ENCODE measurements around the gene BBS2. TPM values are rescaled to one million over a fixed set of nuclear protein-coding genes. Genes with fewer than 3 reads are reported as not detected.

Gene BBS2
- total and polyA plus RNA-seq, 2 of the 13 experiments (the other 11 are each of a cell fraction or from before 2014, with no cell fraction given), result 59.7 to 68.3 TPM

GRCh38 chr16:56450986-56451752 lies 68.7 kb downstream of the BBS2 start, which contains the start of the genes NUDT21 and OGFOD1 (continued):
- TF ChIP-seq ZNF207 (IDR thresholded peaks at IDR 0.05; ENCODE audit: borderline replicate concordance) (no peak), ZNF354B (CRISPR knock-in tag; IDR thresholded peaks at IDR 0.05) (no peak), ETV5 (CRISPR knock-in tag; IDR thresholded peaks at IDR 0.05; ENCODE audit: borderline replicate concordance) (peak; percentile 82), ZKSCAN5 (CRISPR knock-in tag; IDR thresholded peaks at IDR 0.05) (no peak), AFF4 (CRISPR knock-in tag; IDR thresholded peaks at IDR 0.05) (no peak), GATAD1 (CRISPR knock-in tag; IDR thresholded peaks at IDR 0.05) (peak; percentile 94), KMT2A (CRISPR knock-in tag; IDR thresholded peaks at IDR 0.05) (peak; percentile 98), ZHX1 (CRISPR knock-in tag; IDR thresholded peaks at IDR 0.05; ENCODE audit: low read depth) (0 out of 2 replicates have a peak, but pooled peaks have one; percentile 2), ZSCAN25 (CRISPR knock-in tag; IDR thresholded peaks at IDR 0.05) (no peak; the same call in 1 of the 2 replicates), ATM (IDR thresholded peaks at IDR 0.05; ENCODE audit: borderline replicate concordance) (no peak), EP300 (IDR thresholded peaks at IDR 0.05; ENCODE audit: low read depth in 2 of 2, low read length in 2 of 2) (no peak), EP300 (CRISPR knock-in tag; IDR thresholded peaks at IDR 0.05; ENCODE audit: borderline replicate concordance) (no peak; the same call in 1 of the 2 replicates), DR1 (CRISPR knock-in tag; IDR thresholded peaks at IDR 0.05) (peak; percentile 89), GTF2F1 (IDR thresholded peaks at IDR 0.05; ENCODE audit: low read length) (no peak), ATF5 (CRISPR knock-in tag; IDR thresholded peaks at IDR 0.05; ENCODE audit: low read depth) (no peak), ZNF567 (CRISPR knock-in tag; IDR thresholded peaks at IDR 0.05; ENCODE audit: borderline replicate concordance) (no peak), ZNF235 (CRISPR knock-in tag; IDR thresholded peaks at IDR 0.05; ENCODE audit: borderline replicate concordance) (0 out of 2 replicates have a peak, but pooled peaks have one; percentile 10), FOXA3 (CRISPR knock-in tag; IDR thresholded peaks at IDR 0.05) (no peak; the same call in 1 of the 2 replicates), RBM39 (IDR thresholded peaks at IDR 0.05; ENCODE audit: low read depth, low read length, poor library complexity, severe bottlenecking) (peak; percentile 70), NRL (CRISPR knock-in tag; IDR thresholded peaks at IDR 0.05; ENCODE audit: borderline replicate concordance) (peak; percentile 89), ZBTB21 (CRISPR knock-in tag; IDR thresholded peaks at IDR 0.05) (no peak), NCOA5 (CRISPR knock-in tag; IDR thresholded peaks at IDR 0.05) (no peak), ZNF83 (CRISPR knock-in tag; IDR thresholded peaks at IDR 0.05; ENCODE audit: borderline replicate concordance) (no peak), ZNF598 (CRISPR knock-in tag; IDR thresholded peaks at IDR 0.05; ENCODE audit: borderline replicate concordance) (no peak; the same call in 1 of the 2 replicates)

All from HepG2 (cell line).